ENCODE results near the gene TMEM18. TPM values are rescaled to one million over a fixed set of nuclear protein-coding genes. Genes with fewer than 3 reads are reported as not detected.

TMEM18 gene
- total RNA-seq, 1 donor from 2014 or later: 50.0 TPM

- Histone ChIP-seq H3K27ac (no peak overlapping the region), H3K4me1 (peaks cover 3% of the 10 kb centered on the region), H3K4me2 (no peak overlapping the region), H3K36me3 (no peaks in the 10 kb centered on the region), H3K4me3 (no peak overlapping the region), H3K27me3 (peaks cover 4% of the 10 kb centered on the region), H3K9me3 (ENCODE audit: low read depth) (no peaks in the 10 kb centered on the region), H4K20me1 (ENCODE audit: low read depth) (no peaks in the 10 kb centered on the region), H3K9ac (no peak overlapping the region), H2AFZ (replicated peaks) (no peak overlapping the region), H3F3A (ENCODE audit: low read depth) (no peaks in the 10 kb centered on the region), H3K79me2 (ENCODE audit: low read depth) (no peaks in the 10 kb centered on the region)
- H3K4me1 Mint-ChIP-seq: peaks cover 12% of the 10 kb centered on the region
- DNase-seq (ENCODE audit: low spot score): no peak
- no peaks in the 10 kb centered on the region for H3K36me3 Mint-ChIP-seq
- H3K27me3 Mint-ChIP-seq (ENCODE audit: insufficient read depth, low read depth): peaks cover 8% of the 10 kb centered on the region
- no peak overlapping the region for H3K4me3 Mint-ChIP-seq
- TF ChIP-seq EZH2phosphoT487 (IDR thresholded peaks at IDR 0.05): no peak
- no peak for TF ChIP-seq EZH2 (IDR thresholded peaks at IDR 0.05)
- TF ChIP-seq CTCF (IDR thresholded peaks at IDR 0.05): no peak
- peaks cover 3% of the 10 kb centered on the region for H3K9me3 Mint-ChIP-seq
- H3K27ac Mint-ChIP-seq: no peak overlapping the region
Measured at GRCh38 chr2:657766-658165, 19.4 kb downstream of the TMEM18 start.

GRCh38 chr2:656676-657075 lies 20.5 kb downstream of the TMEM18 start:
- Histone ChIP-seq H3K4me2 (no peak overlapping the region), H3K4me3 (no peak overlapping the region), H3K36me3 (no peaks in the 10 kb centered on the region), H3K9ac (no peak overlapping the region), H3K9me3 (ENCODE audit: low read depth) (no peaks in the 10 kb centered on the region), H3F3A (ENCODE audit: low read depth) (no peaks in the 10 kb centered on the region), H4K20me1 (ENCODE audit: low read depth) (no peaks in the 10 kb centered on the region), H3K79me2 (ENCODE audit: low read depth) (no peaks in the 10 kb centered on the region), H3K4me1 (peaks cover 3% of the 10 kb centered on the region), H3K27me3 (peaks cover 4% of the 10 kb centered on the region), H3K27ac (no peak overlapping the region), H2AFZ (replicated peaks) (no peak overlapping the region)
- TF ChIP-seq EZH2phosphoT487 (IDR thresholded peaks at IDR 0.05) (no peak), EZH2 (IDR thresholded peaks at IDR 0.05) (no peak), CTCF (IDR thresholded peaks at IDR 0.05) (no peak)
- no peak overlapping the region for H3K4me3 Mint-ChIP-seq
- H3K4me1 Mint-ChIP-seq: peaks cover 7% of the 10 kb centered on the region
- peaks cover 3% of the 10 kb centered on the region for H3K9me3 Mint-ChIP-seq
- DNase-seq (ENCODE audit: low spot score): no peak
- no peaks in the 10 kb centered on the region for H3K36me3 Mint-ChIP-seq
- H3K27ac Mint-ChIP-seq: no peak overlapping the region
- H3K27me3 Mint-ChIP-seq (ENCODE audit: insufficient read depth, low read depth): peaks cover 8% of the 10 kb centered on the region

- no peaks in the 10 kb centered on the region for H3K9me3 ChIP-seq (ENCODE audit: low read depth)
- no peaks in the 10 kb centered on the region for H3K79me2 ChIP-seq (ENCODE audit: low read depth)
- H3K36me3 Mint-ChIP-seq: no peaks in the 10 kb centered on the region
- peaks cover 13% of the 10 kb centered on the region for H3K27me3 Mint-ChIP-seq (ENCODE audit: insufficient read depth, low read depth)
- peaks cover 3% of the 10 kb centered on the region for H3K4me1 ChIP-seq
- H3K9me3 Mint-ChIP-seq: peaks cover 3% of the 10 kb centered on the region
- peaks cover 15% of the 10 kb centered on the region for H3K4me1 Mint-ChIP-seq
- H3K4me2 ChIP-seq: no peak overlapping the region
- no peak for TF ChIP-seq CTCF (IDR thresholded peaks at IDR 0.05)
- TF ChIP-seq EZH2phosphoT487 (IDR thresholded peaks at IDR 0.05): no peak
- TF ChIP-seq EZH2 (IDR thresholded peaks at IDR 0.05): no peak
- H3K4me3 ChIP-seq: no peak overlapping the region
- H3K27me3 ChIP-seq: peaks cover 4% of the 10 kb centered on the region
- no peaks in the 10 kb centered on the region for H3F3A ChIP-seq (ENCODE audit: low read depth)
- H4K20me1 ChIP-seq (ENCODE audit: low read depth): no peaks in the 10 kb centered on the region
- no peak overlapping the region for H3K27ac ChIP-seq
- H3K36me3 ChIP-seq: no peaks in the 10 kb centered on the region
- H3K27ac Mint-ChIP-seq: no peak overlapping the region
- DNase-seq (ENCODE audit: low spot score): no peak
- no peak overlapping the region for H3K4me3 Mint-ChIP-seq
- no peak overlapping the region for H2AFZ ChIP-seq (replicated peaks)
- H3K9ac ChIP-seq: no peak overlapping the region
Measured at GRCh38 chr2:655626-656025, 21.6 kb downstream of the TMEM18 start.

Measured in neural progenitor cell (in vitro differentiated cells).